Measurements from ENCODE around the gene CSN1S1. TPM values are rescaled to one million over a fixed set of nuclear protein-coding genes. Genes with fewer than 3 reads are reported as not detected.

CSN1S1 gene
- total RNA-seq, 1 donor from 2014 or later, result not detected

DNA sequence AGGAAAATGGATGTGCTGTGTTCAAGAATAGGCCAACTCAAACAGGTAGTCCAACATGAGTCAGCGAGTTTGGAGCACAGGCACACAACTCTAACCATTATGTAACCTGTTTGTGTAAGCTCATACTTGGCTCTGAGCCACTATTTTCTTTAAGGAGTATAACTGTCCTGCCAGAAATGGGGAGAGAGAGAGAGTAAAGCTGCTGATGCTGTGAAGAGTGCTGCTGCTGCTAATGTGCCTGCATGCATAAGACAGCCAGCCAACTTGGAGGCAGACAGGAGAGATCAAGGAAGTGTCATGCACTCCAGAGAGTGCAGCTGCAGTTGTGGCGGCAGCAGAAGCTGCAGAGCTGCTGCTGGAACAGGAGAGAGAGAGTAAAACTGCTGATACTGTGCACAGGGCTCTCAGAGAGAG is 53.2 kb downstream of the CSN1S1 start:
- intact Hi-C loops (cut with DNase I), result no loop called here
- no peak for ATAC-seq
- no peak for DNase-seq (ENCODE audit: missing footprints)

DNA sequence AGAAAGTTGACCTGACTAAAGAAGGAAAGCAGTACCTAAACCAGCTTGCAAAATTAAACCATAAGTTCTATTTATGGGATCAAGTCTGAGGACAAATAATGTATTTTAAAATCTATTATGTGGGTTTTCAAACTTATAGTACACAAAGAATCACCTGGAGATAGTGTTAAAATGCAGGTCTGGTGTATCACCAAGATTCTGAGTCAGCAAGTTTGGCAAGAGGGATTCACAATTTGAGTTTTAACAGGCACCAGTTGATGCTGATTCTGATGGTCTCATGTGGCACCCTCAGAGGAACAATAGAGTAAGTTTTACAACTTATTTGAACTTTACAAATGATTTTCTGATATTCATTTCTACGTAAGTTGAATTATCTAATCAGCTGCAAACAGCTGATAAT is 55.8 kb downstream of the CSN1S1 start:
- ATAC-seq (no peak), DNase-seq (ENCODE audit: missing footprints) (no peak)
- intact Hi-C loops (cut with DNase I), result no loop called here

DNA sequence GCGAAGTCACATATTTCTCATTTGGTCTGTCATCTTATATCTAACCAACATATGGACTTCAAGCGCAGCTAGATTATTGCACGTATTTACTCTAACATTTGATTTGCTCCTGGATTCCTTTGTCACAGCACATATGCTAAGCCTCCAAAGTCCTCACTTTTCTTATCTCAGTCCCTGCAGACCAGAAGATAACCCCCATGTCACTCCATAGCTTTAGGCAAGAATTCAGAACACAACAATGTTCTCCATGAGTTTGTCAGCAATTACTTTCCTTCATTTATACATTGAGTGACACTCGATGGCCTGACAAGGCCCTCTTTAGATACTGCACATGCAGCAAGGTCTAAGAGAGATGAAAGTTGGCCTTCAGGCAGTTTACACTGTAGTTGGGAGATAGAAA is 60.1 kb downstream of the CSN1S1 start:
- intact Hi-C loops (cut with DNase I), result no loop called here
- DNase-seq (ENCODE audit: missing footprints), result no peak
- no peak for ATAC-seq

DNA sequence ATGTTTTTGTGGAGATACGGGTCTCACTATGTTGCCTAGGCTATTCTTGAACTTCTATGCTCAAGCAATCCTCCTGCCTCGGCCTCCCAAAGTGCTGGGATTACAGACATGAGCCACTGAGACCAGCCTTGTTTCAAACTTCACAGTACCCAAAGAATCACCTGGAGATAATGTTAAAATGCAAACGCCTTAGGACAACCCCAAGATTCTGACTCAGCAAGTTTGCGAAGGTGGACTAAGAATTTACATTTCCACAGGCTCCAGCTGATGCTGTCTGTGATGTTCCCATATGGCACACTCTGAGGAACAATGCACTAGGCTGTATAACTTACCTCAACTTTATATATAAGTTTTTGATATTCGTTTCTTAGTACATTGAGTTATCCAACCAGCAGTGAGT is 63.9 kb downstream of the CSN1S1 start:
- ATAC-seq (no peak), DNase-seq (ENCODE audit: missing footprints) (no peak)
- intact Hi-C loops (cut with DNase I), result no loop called here

DNA sequence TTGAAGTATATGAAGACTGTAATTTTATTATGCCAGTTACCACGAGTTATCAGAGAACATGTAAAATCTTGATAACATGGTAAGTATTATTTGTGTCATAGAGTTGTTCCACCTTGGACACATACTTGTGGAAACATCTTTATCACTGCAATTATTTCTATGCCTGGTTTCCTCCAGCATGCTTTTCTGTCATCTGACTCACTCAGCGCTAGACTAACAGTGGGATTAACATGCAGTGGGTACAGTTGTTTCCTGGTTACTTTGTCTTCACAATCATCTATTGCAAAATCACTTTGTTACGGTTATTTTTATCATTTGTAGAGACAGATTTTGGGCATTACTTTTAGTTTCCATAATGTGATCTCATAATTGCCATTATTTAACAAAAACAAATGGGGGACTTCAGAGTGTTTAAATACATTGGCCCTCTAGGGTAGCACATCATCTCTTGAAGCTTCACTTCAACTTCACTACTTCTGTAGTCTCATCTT is 64.7 kb downstream of the CSN1S1 start, which contains the start of gene STATH:
Gene STATH, plus strand, starts transcription at position 441 of the 491 bp plus-strand sequence. CDS start 2,472 bp downstream, outside the sequence.
- DNase-seq (ENCODE audit: missing footprints), result no peak
- intact Hi-C loops (cut with DNase I), result no loop called here
- no peak for ATAC-seq

Other genes starting within 250 kb of the CSN1S1 start
- 0.65 TPM for gene SULT1B1, start 170.4 kb upstream of the CSN1S1 start, total RNA-seq
- not detected for gene SULT1E1, start 70.9 kb upstream of the CSN1S1 start, total RNA-seq
- not detected for gene CSN2, start 34.7 kb downstream of the CSN1S1 start, total RNA-seq
- not detected for gene STATH, start 64.9 kb downstream of the CSN1S1 start, total RNA-seq
- gene HTN3, start 97.4 kb downstream of the CSN1S1 start, total RNA-seq, result not detected
- gene HTN1, start 119.4 kb downstream of the CSN1S1 start, total RNA-seq, result not detected
- not detected for gene PRR27, start 223.2 kb downstream of the CSN1S1 start, total RNA-seq